ENCODE data around the gene DTYMK. TPM values are rescaled to one million over a fixed set of nuclear protein-coding genes. Genes with fewer than 3 reads are reported as not detected.

Gene DTYMK
- total and polyA plus RNA-seq, 2 donors (not counting 1 experiment from before 2014, with no cell fraction given): 19.5 to 26.3 TPM

- no peak overlapping the region for H3K4me3 Mint-ChIP-seq
- ChIA-PET POLR2A (no interaction called here), CTCF (interaction anchor here (1.6 to 1.7 kb wide), 2 partner anchors 21 to 154 kb away, joined by 3 to 5 read pairs; no protein-coding TSS in a partner anchor)
- Histone ChIP-seq H3K27ac (ENCODE audit: low read length in 2 of 2) (no peak overlapping the region), H3K27me3 (replicated peaks in 1 of 4; ENCODE audit: control extremely low read depth in 1 of 4, control insufficient read depth in 3 of 4, insufficient read depth in 4 of 4, low read length in 3 of 4) (no peaks in the 10 kb centered on the region), H3K9ac (ENCODE audit: low read length) (no peak overlapping the region), H3K4me2 (replicated peaks; ENCODE audit: low read depth, low read length, poor library complexity, severe bottlenecking) (no peak overlapping the region), H3K4me3 (ENCODE audit: control extremely low read depth in 1 of 5, extremely low read depth in 1 of 5, insufficient read depth in 1 of 5, low read depth in 2 of 5, low read length in 4 of 5) (no peak overlapping the region), H3K9me3 (ENCODE audit: control extremely low read depth in 1 of 3, control insufficient read depth in 2 of 3, insufficient read depth in 1 of 3, low read length in 2 of 3) (peaks cover 0 to 17% (median 5%) of the 10 kb centered on the region in 3 donors), H3K4me1 (ENCODE audit: control insufficient read depth in 2 of 2, insufficient read depth in 2 of 2, low read length in 2 of 2) (no peaks in the 10 kb centered on the region), H3K36me3 (replicated peaks in 1 of 2; ENCODE audit: control extremely low read depth in 1 of 2, control insufficient read depth in 1 of 2, extremely low read depth in 1 of 2, insufficient read depth in 2 of 2, low read length in 1 of 2) (peaks cover 2 to 37% of the 10 kb centered on the region in 2 experiments), H3K79me2 (ENCODE audit: control insufficient read depth, insufficient read depth, low read length) (peaks cover 14% of the 10 kb centered on the region), H2AFZ (ENCODE audit: insufficient read depth, low read depth, low read length, poor library complexity, severe bottlenecking) (no peak overlapping the region), H4K20me1 (ENCODE audit: control insufficient read depth, insufficient read depth, low read length, poor library complexity, severe bottlenecking) (no peaks in the 10 kb centered on the region)
- no peaks in the 10 kb centered on the region for H3K4me1 Mint-ChIP-seq
- intact Hi-C loops (cut with micrococcal nuclease): no loop called here
- H3K27ac Mint-ChIP-seq: no peak overlapping the region
- no peaks in the 10 kb centered on the region for H3K27me3 Mint-ChIP-seq
- TF ChIP-seq CTCF (IDR thresholded peaks at IDR 0.05): peak; percentile 38
- TF ChIP-seq EZH2 (IDR thresholded peaks at IDR 0.05; ENCODE audit: borderline replicate concordance, insufficient read depth, low read depth, low read length, poor library complexity, severe bottlenecking): no peak
- WGBS (ENCODE audit: insufficient coverage): 98% methylated on average over 41 of the region's 41 CpGs
- no peaks in the 10 kb centered on the region for H3K9me3 Mint-ChIP-seq (ENCODE audit: insufficient read depth)
- DNase-seq (peak; percentile 43), ATAC-seq (ENCODE audit: low read depth) (no peak)
These were observed 37.8 kb upstream of the DTYMK start for GRCh38 chr2:241724259-241724974.

- peaks cover 0 to 17% (median 5%) of the 10 kb centered on the region in 3 donors for H3K9me3 ChIP-seq (ENCODE audit: control extremely low read depth in 1 of 3, control insufficient read depth in 2 of 3, insufficient read depth in 1 of 3, low read length in 2 of 3)
- Mint-ChIP-seq H3K4me3 (no peak overlapping the region), H3K9me3 (ENCODE audit: insufficient read depth) (no peaks in the 10 kb centered on the region), H3K27ac (no peak overlapping the region), H3K4me1 (no peaks in the 10 kb centered on the region), H3K27me3 (no peaks in the 10 kb centered on the region)
- ATAC-seq (ENCODE audit: low read depth): no peak
- no peak for DNase-seq
- TF ChIP-seq CTCF (IDR thresholded peaks at IDR 0.05) (no peak), EZH2 (IDR thresholded peaks at IDR 0.05; ENCODE audit: borderline replicate concordance, insufficient read depth, low read depth, low read length, poor library complexity, severe bottlenecking) (no peak)
- no peaks in the 10 kb centered on the region for H3K4me1 ChIP-seq (ENCODE audit: control insufficient read depth in 2 of 2, insufficient read depth in 2 of 2, low read length in 2 of 2)
- H3K9ac ChIP-seq (ENCODE audit: low read length): no peak overlapping the region
- no peaks in the 10 kb centered on the region for H3K27me3 ChIP-seq (replicated peaks in 1 of 4; ENCODE audit: control extremely low read depth in 1 of 4, control insufficient read depth in 3 of 4, insufficient read depth in 4 of 4, low read length in 3 of 4)
- no peaks in the 10 kb centered on the region for H4K20me1 ChIP-seq (ENCODE audit: control insufficient read depth, insufficient read depth, low read length, poor library complexity, severe bottlenecking)
- POLR2A ChIA-PET: no interaction called here
- 99% methylated on average over 21 of the region's 21 CpGs for WGBS (ENCODE audit: insufficient coverage)
- intact Hi-C loops (cut with micrococcal nuclease): no loop called here
- H2AFZ ChIP-seq (ENCODE audit: insufficient read depth, low read depth, low read length, poor library complexity, severe bottlenecking): no peak overlapping the region
- no peak overlapping the region for H3K4me2 ChIP-seq (replicated peaks; ENCODE audit: low read depth, low read length, poor library complexity, severe bottlenecking)
- H3K4me3 ChIP-seq (ENCODE audit: control extremely low read depth in 1 of 5, extremely low read depth in 1 of 5, insufficient read depth in 1 of 5, low read depth in 2 of 5, low read length in 4 of 5): no peak overlapping the region
- H3K36me3 ChIP-seq (replicated peaks in 1 of 2; ENCODE audit: control extremely low read depth in 1 of 2, control insufficient read depth in 1 of 2, extremely low read depth in 1 of 2, insufficient read depth in 2 of 2, low read length in 1 of 2): peaks cover 0 to 40% of the 10 kb centered on the region in 2 experiments
- CTCF ChIA-PET: interaction anchor here (1.0 kb wide), 1 partner anchor 125 kb away, joined by 3 read pairs; no protein-coding TSS in a partner anchor
- no peak overlapping the region for H3K27ac ChIP-seq (ENCODE audit: low read length in 2 of 2)
- H3K79me2 ChIP-seq (ENCODE audit: control insufficient read depth, insufficient read depth, low read length): peaks cover 14% of the 10 kb centered on the region
These were observed 36.4 kb upstream of the DTYMK start for GRCh38 chr2:241722896-241723454.
